Erythroblast (primary cell): ENCODE results near the gene C10orf90.
"Not testable (repeated sequence)": the region's sequence is repeated elsewhere in the genome, so short reads cannot be mapped to it uniquely, and the experiment has no call there.

Experiments
- DNase-seq, 2 experiments: peaks; one replicate each; lab custom pipeline; 2025; lab: John Stamatoyannopoulos, UW
- GATA1 ChIP-seq: IDR thresholded peaks from 2 replicates; pipeline ENCODE4 v1.6.1; 2011; ENCODE audit warnings: low read depth, mild to moderate bottlenecking, control low read depth, low read length, moderate library complexity
- POLR2A ChIP-seq: IDR thresholded peaks from 2 replicates; pipeline ENCODE4 v1.6.1; 2011; ENCODE audit warnings: mild to moderate bottlenecking, low read length

Gene C10orf90

DNA sequence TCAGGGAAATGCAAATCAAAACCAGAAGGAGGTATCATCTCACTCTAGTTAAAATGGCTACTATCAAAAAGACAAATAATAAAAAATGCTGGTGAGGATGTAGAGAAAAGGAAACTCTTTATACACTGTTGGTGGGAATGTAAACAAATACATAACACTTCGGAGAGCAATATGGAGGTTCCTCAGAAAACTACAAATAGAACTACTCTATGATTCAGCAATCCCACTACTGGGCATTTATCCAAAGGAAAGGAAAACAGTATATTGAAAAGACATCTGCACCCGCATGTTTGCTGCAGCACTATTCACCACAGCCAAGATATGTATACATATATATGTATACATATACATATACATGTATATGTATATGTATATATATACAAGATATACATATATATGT lies 94.2 kb downstream of the C10orf90 start:
- no peak for TF ChIP-seq POLR2A
- no peak for TF ChIP-seq GATA1
- no peak for DNase-seq

DNA sequence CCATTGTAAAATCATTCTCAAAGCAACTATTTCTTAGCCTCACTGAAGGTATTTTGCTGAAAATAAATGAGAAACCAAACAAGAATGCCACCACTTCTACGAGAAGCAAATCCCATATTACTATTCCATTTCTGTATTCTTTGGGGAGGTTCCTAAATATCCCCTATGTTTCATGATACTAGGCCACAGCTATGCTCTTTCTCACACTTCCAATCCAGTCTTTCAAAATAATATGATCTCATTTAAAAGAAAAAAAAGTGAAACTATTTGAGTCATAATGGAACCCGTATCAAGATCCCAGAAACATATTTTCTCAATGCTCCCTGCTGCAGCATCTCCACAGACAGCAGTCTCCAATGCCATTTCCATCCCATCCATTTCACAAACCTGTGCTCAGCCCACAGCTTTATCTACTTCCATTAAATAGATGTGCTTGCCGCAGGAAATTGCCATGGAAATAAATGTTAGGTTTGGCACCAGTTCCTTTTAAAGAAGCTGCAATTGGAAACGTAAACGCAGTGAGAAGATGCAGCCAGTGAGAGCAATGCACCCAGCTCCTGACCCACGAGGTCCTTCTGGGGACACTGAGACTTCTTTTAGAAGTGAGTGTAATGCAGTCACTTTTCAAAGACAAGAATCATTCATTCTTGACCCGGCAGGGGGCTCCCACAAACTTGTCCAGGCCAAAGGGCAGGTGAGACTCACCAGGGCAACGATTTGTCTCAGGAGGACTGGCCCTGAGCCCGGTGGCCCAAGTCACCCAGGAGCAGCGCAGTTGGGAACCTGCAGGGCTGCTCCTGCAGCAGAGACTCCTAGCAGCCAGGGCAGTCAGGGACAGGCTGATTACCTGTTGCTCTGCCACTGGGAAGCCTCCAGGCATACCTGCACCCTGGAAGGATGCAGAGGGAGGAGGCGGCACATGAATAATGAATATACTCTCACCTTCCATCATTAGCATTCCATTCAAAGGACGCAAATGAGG lies 99.6 kb downstream of the C10orf90 start:
- TF ChIP-seq GATA1 (no peak), POLR2A (no peak)
- no peak for DNase-seq

DNA sequence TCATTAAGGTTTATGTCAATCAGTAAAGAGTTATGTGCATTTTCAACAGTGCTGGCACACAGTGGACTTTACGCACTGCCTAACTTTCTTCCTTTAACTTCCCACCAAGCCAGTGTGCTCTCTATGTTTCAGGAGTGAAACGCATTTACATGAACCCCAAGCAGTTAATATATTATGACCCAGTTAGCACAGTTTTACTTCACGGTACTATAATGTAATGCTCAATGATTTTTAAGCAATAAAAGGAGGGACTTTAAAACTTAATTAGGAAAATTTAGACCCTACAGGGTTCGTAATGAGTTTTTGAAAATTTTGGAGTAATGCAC lies 100.3 kb downstream of the C10orf90 start:
- TF ChIP-seq POLR2A = no peak
- TF ChIP-seq GATA1 = no peak
- DNase-seq = no peak

DNA sequence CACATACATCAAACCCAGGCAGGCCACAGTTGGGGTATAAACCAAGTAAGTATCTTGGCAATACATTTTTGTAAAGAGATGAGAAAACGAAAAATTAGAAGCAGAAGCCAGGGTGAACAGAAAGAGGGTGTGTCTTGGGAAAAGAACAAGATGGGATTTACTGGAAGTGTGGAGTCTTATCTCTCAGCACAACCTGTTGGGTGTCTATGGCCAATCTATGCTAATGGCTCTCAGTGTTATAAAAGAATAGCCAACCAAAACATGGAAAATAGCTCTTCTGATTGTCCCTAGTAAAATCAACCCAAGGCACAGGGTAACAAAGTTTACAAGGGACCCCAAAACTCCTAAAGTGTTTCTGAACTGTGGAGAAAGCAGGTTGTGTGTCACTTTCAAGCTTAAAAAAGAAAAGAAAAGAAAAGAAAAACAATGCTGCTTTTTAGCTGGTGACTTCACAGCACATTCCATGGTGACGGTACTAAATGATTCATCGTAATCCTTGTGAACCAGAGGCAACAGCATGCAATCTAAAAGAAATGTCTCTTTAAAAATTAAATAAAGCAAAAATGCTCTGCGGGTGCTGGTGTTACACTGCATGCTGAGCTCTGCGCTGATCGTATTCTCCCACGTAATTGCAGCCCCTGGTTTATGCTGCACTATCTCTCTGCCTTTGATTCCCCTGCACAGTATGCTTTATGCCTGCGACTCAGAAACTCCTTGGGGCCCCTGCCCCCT lies 100.8 kb downstream of the C10orf90 start:
- TF ChIP-seq POLR2A = no peak
- TF ChIP-seq GATA1 = no peak
- no peak for DNase-seq

DNA sequence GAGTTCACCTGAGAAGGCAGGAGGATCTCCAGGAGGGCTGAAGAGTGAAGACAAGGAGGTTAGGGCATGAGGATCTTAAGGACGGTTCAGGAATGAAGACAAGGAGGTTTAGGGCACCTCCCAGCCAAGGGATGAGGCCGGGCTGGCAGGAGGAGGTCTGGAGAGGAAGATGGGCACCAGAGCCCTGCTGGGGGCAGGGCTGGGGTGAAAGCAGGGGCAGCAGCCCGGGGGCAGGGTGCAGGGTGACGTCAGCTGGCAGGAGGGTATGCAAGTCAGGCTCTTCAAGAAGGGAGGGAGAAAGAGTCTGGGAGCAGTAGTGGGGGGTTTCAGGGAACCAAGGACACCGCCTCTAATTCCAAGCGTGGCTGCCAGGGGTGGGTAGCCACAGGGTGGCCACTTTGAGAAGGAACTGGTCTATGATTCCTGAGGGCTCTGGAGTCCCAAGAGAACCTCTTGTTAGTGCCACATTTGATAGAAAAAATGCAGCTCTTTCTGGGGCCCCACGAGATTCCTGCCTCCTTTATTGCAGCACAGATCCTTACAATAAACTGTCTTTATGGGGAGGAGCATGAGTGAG lies 101.6 kb downstream of the C10orf90 start:
- no peak for DNase-seq
- TF ChIP-seq POLR2A (no peak), GATA1 (no peak)

DNA sequence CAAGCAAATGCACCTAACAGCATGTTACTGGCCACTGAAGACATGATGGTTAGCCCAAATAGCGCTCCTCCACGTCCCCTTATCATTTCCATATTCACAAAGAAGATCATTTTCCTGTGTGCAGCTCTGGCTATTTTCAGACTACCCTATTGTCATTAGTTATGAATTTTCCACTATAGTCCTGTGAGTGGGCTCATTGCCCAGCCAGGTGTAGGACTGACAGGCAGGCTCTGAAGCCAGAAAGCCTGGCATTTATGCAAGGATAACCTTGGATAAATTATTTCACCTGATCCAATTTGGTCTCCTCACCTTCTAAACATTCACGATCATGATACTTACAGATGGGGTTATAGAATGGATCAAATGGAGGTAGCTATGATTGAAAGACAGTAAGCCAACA lies 104.6 kb downstream of the C10orf90 start:
- no peak for DNase-seq
- TF ChIP-seq GATA1 = no peak
- no peak for TF ChIP-seq POLR2A

DNA sequence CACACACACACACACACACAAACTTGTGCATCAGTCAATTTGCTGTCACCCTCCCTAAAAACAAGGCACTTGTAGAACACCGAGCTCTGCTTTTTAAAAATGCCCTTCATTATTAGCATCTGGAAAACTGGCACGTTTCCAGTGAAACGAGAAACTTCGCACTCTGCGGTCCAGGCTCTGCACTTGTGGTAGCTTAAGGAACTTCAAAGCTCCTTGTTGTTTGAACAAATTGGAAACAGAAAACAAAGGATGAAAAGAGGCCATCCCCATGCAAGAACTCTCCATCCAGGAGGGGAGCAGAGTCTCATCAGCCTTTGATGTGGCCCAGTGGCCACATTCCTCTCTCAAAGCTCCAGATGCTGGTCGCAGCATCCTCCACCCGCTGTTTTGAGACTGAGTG lies 105.1 kb downstream of the C10orf90 start:
- peak; percentile 3 to 6 for DNase-seq
- no peak for TF ChIP-seq POLR2A
- TF ChIP-seq GATA1 = no peak

DNA sequence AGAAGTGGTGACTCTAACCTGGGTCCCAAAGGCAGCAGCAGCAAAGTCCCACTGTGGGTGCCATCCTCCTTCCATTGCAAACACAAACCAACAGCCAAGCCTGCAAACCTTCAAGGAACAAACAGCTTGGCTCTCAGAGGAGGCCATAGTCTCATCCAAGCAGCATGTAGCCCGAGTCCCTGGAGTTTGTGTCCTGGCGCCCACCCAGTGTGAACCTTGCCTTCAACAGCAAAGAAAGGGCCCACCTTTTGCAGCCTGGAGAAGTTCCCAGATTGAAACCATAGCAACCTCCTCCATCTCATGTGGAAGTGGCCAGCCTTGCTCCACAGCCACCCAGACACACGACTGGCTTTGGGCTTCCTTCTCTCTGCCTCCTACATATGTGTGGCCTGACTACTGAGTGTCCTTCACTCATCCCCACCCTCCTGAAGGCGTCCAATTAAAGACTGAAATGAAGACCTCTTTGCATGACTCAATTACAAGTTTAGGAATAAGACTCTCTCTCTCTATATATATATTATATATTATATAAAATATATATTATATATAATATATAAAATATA lies 106.1 kb downstream of the C10orf90 start:
- DNase-seq = peak in 1 of 2 experiments; percentile 3
- TF ChIP-seq POLR2A (no peak), GATA1 (no peak)

DNA sequence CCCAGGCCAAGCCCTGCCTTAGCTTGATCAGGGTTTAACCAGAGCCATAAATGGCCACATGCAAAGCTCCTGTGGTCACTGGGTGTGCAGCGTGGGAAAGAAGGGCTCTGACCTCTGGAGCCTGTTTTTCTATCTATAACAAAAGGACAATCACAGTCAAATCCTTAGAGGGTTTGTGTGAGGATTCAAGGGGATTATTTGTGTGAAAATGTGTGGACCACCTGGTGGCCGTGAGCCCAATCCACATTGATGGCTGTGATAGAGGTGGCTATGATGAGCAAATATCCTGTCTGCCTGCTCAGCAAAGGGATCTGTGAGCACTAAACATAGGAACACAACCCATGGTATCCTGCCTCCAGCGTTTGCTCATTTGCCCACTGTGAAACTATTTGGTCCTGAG lies 107.1 kb downstream of the C10orf90 start:
- no peak for DNase-seq
- TF ChIP-seq POLR2A = no peak
- no peak for TF ChIP-seq GATA1

DNA sequence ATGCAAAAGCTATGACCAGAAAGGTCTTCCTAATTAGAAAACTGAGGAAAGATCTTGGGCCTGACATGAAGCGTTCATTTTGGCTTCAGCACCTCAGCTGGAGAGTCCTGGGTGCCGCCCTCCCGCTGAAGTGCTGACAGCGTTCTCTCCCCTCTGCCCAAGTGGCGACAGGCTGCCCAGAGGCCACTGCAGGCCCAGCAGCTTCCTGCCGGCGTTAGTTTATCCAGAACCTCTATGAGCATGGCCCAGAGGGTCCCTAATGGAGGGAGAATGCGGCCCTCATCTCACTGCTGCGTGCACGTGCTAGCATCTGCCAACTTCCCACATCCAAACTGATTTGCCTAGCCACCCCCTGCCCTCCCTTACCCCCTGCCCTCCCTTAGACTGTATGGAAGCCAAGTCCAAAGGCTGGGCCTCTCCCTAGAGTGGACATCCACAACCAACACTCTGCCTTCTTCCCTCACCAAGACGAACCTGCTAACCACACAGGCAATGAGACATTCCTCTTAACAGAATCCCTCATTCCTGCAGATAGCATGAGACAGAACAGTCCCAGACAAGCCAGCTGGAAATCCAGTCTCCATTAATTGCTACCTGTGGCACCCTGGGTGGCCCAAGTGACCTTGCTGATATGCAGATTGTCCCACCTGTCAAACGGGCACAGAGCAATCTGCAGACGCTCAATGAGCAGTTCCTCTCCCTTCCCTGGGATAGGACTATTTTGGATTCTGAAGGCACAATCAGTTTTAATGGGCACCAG lies 108.4 kb downstream of the C10orf90 start:
- no peak for DNase-seq
- TF ChIP-seq POLR2A = no peak
- no peak for TF ChIP-seq GATA1

DNA sequence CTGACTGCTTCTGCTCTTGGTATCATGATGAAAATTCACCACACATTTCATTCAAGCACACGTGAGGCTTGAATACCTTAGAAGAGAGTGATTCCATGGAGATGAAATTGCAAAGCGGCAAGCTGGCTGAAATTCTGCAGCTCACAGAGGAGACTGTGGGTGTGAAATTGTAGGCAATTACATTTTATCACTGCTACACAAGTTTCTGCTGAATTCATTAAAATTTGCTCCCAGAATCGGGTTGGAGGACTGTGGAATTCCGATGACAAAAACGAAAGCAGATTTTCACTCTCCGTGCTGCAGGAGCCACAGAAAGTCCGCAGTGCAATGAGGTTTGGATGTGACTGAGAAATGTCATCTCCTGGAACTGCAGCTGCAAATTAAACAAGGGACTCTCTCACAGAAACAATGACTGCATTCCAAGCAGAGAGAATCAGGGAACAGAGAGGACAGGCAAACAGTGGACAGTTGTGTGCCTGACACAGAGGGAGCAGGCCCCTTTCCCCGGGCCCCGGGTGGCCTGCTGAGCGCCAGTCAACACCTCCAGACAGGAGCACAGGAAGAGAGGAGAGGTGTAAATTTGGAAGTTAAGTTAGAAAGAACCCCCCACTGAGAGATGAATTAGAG lies 109.1 kb downstream of the C10orf90 start:
- TF ChIP-seq GATA1 = no peak
- no peak for TF ChIP-seq POLR2A
- DNase-seq = no peak

DNA sequence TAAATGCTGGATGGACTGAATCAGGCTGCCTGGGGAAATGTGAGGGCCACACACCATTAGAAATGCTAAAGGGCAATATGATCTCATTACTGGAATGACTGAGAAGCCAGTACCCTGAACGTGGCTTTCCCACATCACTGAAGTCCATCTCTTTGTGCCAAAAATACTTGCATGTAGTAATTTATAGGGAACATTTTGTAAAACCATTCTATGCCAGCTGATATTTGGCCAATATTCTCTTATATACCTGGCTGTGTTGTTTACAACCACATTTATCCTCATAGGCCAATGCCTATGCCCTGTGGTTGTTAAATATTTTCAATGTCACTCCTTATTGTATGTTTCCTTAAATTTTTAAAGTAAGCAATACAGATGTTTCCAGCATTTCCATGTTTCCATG lies 111.6 kb downstream of the C10orf90 start:
- no peak for DNase-seq
- TF ChIP-seq GATA1 (no peak), POLR2A (no peak)

DNA sequence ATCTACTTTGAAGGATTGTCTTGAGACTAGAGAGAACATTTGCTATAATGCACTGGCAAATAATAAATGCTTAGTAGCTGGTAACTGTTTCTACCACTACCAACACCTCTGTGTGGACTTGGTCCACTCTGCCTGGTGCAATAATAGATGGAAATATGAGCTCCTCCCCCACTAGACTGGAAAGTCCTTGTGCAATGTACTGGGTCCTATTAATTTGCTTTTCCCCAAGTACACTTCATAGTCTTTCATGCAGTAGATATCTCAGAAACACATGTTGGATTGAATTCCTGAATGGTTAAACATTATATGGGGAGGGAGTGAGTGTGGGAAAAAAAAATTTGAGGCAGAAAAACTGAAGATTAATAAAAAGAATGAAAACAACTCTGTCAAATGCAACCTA lies 119.3 kb downstream of the C10orf90 start:
- DNase-seq = no peak
- TF ChIP-seq POLR2A (no peak), GATA1 (no peak)

DNA sequence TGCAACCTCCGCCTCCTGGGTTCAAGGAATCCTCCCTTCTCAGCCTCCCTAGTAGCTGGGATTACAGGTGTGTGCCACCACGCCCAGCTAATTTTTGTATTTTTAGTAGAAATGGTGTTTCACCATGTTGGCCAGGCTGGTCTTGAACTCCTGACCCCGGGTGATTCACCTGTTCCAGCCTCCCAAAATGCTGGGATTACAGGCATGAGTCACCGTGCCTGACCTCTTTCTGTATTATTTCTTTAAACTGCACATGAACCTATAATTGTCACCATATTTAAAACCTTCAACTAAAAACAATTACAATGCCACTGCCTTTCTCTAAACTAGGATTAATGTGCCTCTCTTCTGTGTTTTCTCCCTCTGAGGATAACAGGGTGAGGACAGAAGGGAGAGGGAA lies 119.9 kb downstream of the C10orf90 start:
- DNase-seq = not testable (repeated sequence)
